ENCODE data around the gene DHX29.
A peak's percentile ranks its signal among the peaks of the same experiment; 100 is the strongest.
"Not testable (repeated sequence)": the region's sequence is repeated elsewhere in the genome, so short reads cannot be mapped to it uniquely, and the experiment has no call there.

DHX29 gene

DNA sequence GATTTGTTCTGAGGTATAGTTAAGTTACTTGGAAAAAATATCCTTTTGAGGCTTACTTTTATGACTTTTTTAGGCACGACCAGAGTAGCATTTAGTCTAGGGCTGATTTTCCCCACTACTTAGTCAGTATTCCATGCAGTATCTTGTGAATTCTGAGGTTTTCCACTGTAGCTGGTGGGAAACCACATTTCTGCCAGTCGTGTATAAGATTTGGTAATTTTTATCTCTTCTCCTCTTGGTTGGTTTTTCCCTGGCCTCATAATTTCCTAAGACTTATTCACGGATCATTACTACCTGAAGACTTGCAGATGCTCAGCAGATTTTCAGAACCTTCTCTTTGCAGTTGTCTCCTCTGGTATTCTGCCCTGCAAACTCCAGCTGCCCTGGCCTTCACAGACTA lies 23.8 kb upstream of the DHX29 start:
- Mint-ChIP-seq H3K4me1 (peaks cover 2% of the 10 kb centered on the region), H3K27ac (no peak overlapping the region), H3K36me3 (peaks cover 34% of the 10 kb centered on the region), H3K9me3 (no peaks in the 10 kb centered on the region), H3K4me3 (no peak overlapping the region), H3K27me3 (no peaks in the 10 kb centered on the region)
- ATAC-seq (ENCODE audit: low read depth) (no peak), DNase-seq (ENCODE audit: low spot score in 2 of 2) (no peak)

DNA sequence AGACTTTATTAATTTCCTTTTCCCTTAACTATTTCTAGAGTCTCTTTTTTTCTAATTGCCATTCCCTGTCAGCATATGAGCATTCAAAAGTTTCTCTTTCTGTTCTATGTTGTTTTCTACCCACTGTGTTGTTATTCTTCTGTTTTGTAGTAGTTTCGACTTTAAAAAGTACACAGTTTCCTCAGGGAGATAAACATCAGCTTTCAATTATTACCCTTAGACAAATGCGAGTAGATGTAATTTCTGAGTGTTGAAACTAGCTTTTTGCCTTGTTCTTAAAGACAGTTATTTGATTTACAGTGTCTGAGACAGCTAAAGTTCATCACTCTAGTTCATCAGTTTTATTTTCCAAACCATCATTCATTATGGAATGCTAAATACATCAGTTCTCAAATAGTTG lies 19.8 kb upstream of the DHX29 start:
- H3K36me3 Mint-ChIP-seq: peaks cover 23% of the 10 kb centered on the region
- DNase-seq (ENCODE audit: low spot score in 2 of 2): no peak
- H3K4me1 Mint-ChIP-seq: peaks cover 5% of the 10 kb centered on the region
- H3K27ac Mint-ChIP-seq: no peak overlapping the region
- H3K9me3 Mint-ChIP-seq: no peaks in the 10 kb centered on the region
- no peak overlapping the region for H3K4me3 Mint-ChIP-seq
- ATAC-seq (ENCODE audit: low read depth): no peak
- H3K27me3 Mint-ChIP-seq: no peaks in the 10 kb centered on the region

DNA sequence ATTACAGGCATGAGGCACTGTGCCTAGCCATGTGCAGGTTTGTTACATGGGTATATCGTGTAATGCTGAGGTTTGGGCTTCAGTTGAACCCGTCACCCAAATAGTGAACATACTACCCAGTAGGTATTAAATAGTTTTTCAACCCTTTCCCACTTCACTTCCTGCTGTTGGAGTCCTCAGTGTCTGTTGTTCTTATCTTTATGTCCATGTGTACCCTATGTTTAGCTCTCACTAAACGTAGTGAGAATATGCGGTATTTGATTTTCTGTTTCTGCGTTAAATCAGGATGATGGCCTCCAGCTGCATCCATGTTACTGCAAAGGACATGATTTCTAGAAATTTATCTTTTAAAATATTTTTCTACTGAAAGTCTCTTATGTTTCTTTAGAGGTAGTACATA lies 18.1 kb upstream of the DHX29 start:
- H3K27me3 Mint-ChIP-seq: no peaks in the 10 kb centered on the region
- DNase-seq (ENCODE audit: low spot score in 2 of 2): no peak
- no peaks in the 10 kb centered on the region for H3K9me3 Mint-ChIP-seq
- no peak overlapping the region for H3K27ac Mint-ChIP-seq
- peaks cover 5% of the 10 kb centered on the region for H3K4me1 Mint-ChIP-seq
- H3K4me3 Mint-ChIP-seq: no peak overlapping the region
- H3K36me3 Mint-ChIP-seq: peaks cover 18% of the 10 kb centered on the region
- ATAC-seq (ENCODE audit: low read depth): no peak

DNA sequence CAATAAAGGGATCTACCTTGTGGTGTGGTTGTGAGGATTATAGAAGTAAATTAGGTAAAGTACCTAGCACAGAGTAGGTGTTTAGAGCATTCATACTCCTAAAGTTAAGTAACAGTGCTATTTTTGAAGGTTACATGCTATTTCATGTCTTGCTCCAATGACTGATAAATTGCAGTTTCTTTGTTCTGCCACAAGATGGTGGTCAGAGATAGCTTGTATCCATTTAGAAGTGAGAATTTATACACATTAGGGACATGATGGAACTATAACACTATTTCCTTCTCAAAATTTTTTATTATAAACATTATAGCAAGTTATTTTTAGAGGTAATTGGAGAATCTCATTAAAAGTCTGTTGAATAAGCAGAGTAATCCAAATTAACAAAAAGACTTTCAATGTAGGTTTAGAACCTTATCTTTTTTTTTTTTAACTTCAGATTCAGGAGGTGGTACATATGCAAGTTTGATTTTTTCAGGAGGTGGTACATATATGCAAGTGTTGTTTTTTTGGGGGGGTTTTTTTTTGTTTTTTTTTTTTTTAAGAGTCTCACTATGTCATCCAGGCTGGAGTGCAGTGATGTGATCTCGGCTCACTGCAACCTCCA lies 17.4 kb upstream of the DHX29 start:
- ATAC-seq (ENCODE audit: low read depth): peak; percentile 60
- peaks cover 3% of the 10 kb centered on the region for H3K4me1 Mint-ChIP-seq

DNA sequence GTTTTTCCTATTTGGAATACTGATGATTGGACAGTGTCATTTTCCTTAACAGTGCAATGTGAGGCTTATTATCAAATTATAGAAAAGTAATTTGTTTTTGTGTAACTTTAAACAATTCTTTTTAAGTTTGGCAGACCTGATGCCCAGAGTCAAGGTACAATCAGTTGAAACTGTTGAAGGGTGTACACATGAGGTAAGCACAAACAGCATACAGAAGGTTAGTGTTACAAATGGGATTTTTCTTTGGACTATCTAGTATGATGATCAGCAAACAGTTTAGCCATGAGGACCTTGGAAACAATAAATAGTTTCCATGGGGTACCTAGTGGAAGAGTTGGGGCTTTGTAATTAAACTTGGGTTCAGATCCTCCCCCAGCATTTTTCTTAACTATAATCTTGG lies 16.5 kb upstream of the DHX29 start:
- Mint-ChIP-seq H3K4me3 (no peak overlapping the region), H3K36me3 (peaks cover 14% of the 10 kb centered on the region), H3K27me3 (no peaks in the 10 kb centered on the region), H3K9me3 (no peaks in the 10 kb centered on the region), H3K27ac (no peak overlapping the region), H3K4me1 (peaks cover 3% of the 10 kb centered on the region)
- ATAC-seq (ENCODE audit: low read depth) (no peak), DNase-seq (ENCODE audit: low spot score in 2 of 2) (no peak)

More for the DNA sequence above, 17.4 kb upstream of the DHX29 start:
- Mint-ChIP-seq H3K27ac (no peak overlapping the region), H3K27me3 (no peaks in the 10 kb centered on the region), H3K36me3 (peaks cover 14% of the 10 kb centered on the region), H3K4me3 (no peak overlapping the region), H3K9me3 (no peaks in the 10 kb centered on the region)
- DNase-seq (ENCODE audit: low spot score in 2 of 2): peak in 1 of 2 donors; percentile 12

DNA sequence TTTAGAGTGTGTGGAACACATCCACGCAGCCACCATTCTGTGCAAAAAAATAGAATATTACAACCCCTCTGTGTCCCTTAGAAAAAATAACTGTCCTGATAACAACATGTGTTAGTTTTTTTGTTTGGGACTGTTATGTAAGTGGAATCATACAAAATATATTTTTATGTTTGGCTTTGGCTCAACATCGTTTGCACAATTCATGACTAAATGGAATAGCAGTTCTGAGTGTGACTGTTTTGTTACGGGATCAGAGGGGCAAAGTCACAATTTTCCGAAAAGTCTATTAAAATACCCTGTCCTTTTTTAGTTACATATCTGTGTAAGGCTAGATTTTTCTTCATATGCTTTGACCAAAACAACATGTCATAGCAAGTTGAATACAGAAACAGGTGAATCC lies 13.1 kb upstream of the DHX29 start:
- peaks cover 19% of the 10 kb centered on the region for H3K36me3 Mint-ChIP-seq
- ATAC-seq (ENCODE audit: low read depth) (no peak), DNase-seq (ENCODE audit: low spot score in 2 of 2) (no peak)
- no peak overlapping the region for H3K4me3 Mint-ChIP-seq
- H3K27me3 Mint-ChIP-seq: no peaks in the 10 kb centered on the region
- no peak overlapping the region for H3K27ac Mint-ChIP-seq
- H3K9me3 Mint-ChIP-seq: no peaks in the 10 kb centered on the region
- peaks cover 14% of the 10 kb centered on the region for H3K4me1 Mint-ChIP-seq

DNA sequence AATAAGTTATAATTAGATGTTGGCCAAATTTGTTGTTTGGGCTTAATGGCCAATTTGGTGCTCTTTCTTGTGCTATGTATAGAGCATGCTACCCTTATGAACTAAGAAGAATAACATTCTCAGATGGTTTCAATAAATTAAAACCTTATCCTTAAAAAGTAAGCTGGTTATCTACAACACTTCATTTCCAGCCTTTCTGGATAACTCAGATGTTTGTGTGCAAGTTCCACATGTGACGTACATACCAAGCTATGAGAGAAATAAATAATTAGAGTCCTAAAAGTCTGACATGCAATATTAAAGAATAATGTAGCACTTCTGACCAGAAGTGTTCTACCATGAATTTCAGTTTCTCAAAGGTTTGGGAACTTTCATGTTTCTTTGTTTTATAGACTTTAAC lies 12.0 kb upstream of the DHX29 start:
- ATAC-seq (ENCODE audit: low read depth): no peak
- no peak for DNase-seq (ENCODE audit: low spot score in 2 of 2)
- peaks cover 16% of the 10 kb centered on the region for H3K4me1 Mint-ChIP-seq
- no peak overlapping the region for H3K4me3 Mint-ChIP-seq
- peaks cover 15% of the 10 kb centered on the region for H3K36me3 Mint-ChIP-seq
- no peaks in the 10 kb centered on the region for H3K9me3 Mint-ChIP-seq
- H3K27me3 Mint-ChIP-seq: no peaks in the 10 kb centered on the region
- no peak overlapping the region for H3K27ac Mint-ChIP-seq

DNA sequence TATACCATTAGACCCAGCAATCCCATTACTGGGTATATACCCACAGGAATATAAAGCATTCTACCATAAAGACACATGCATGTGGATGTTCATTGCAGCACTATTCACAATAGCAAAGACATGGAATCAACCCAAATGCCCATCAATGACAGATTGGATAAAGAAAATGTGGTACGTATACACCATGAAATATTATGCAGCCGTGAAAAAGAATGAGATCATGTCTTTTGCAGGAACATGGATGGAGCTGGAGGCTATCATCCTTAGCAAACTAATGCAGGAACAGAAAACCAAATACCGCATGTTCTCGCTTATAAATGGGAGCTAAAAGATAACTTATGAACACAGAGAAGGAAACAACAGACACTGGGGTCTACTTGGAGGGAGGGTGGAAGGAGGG lies 10.7 kb upstream of the DHX29 start:
- Mint-ChIP-seq H3K4me1 (peaks cover 24% of the 10 kb centered on the region), H3K36me3 (peaks cover 18% of the 10 kb centered on the region)
- not testable (repeated sequence) for H3K4me3 Mint-ChIP-seq; ATAC-seq (ENCODE audit: low read depth); H3K9me3 Mint-ChIP-seq; DNase-seq (ENCODE audit: low spot score in 2 of 2); H3K27me3 Mint-ChIP-seq; H3K27ac Mint-ChIP-seq

DNA sequence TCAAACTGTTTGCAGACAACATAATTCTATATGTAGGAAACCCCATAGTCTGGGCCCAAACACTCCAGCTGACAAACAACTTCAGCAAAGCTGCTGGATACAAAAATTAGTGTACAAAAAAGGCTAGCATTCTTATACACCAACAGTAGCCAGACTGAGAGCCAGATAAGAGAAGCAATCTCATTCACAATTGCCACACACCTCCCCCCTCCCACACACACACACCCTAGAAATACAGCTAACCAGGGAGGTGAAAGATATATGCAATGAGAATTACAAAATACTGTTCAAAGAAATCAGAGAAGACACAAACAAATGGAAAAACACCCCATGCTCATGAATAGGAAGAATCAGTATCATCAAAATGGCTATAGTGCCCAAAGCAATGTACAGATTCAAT lies 9.3 kb upstream of the DHX29 start:
- Mint-ChIP-seq H3K36me3 (peaks cover 17% of the 10 kb centered on the region), H3K27me3 (no peaks in the 10 kb centered on the region), H3K27ac (peak overlapping the region; percentile 2), H3K9me3 (no peaks in the 10 kb centered on the region), H3K4me1 (peaks cover 29% of the 10 kb centered on the region), H3K4me3 (no peak overlapping the region)
- DNase-seq (ENCODE audit: low spot score in 2 of 2) (no peak), ATAC-seq (ENCODE audit: low read depth) (no peak)

DNA sequence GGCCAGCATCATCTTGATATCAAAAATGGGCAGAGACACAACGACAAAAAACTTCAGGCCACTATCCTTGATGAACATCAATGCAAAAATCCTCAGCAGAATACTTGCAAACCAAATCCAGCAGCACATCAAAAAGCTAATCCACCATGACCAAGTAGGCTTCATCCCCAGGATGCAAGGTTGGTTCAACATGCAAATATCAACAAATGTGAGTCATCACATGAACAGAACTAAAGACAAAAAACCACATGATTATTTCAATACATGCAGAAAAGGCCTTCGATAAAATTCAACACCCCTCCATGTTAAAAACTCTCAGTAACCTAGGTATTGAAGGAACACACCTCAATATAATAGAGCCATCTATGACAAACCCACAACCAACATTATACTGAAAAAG lies 8.8 kb upstream of the DHX29 start:
- H3K27ac Mint-ChIP-seq: peak overlapping the region; percentile 2
- no peaks in the 10 kb centered on the region for H3K9me3 Mint-ChIP-seq
- peaks cover 19% of the 10 kb centered on the region for H3K36me3 Mint-ChIP-seq
- H3K4me3 Mint-ChIP-seq: no peak overlapping the region
- H3K27me3 Mint-ChIP-seq: no peaks in the 10 kb centered on the region
- no peak for ATAC-seq (ENCODE audit: low read depth)
- no peak for DNase-seq (ENCODE audit: low spot score in 2 of 2)
- H3K4me1 Mint-ChIP-seq: peaks cover 32% of the 10 kb centered on the region

DNA sequence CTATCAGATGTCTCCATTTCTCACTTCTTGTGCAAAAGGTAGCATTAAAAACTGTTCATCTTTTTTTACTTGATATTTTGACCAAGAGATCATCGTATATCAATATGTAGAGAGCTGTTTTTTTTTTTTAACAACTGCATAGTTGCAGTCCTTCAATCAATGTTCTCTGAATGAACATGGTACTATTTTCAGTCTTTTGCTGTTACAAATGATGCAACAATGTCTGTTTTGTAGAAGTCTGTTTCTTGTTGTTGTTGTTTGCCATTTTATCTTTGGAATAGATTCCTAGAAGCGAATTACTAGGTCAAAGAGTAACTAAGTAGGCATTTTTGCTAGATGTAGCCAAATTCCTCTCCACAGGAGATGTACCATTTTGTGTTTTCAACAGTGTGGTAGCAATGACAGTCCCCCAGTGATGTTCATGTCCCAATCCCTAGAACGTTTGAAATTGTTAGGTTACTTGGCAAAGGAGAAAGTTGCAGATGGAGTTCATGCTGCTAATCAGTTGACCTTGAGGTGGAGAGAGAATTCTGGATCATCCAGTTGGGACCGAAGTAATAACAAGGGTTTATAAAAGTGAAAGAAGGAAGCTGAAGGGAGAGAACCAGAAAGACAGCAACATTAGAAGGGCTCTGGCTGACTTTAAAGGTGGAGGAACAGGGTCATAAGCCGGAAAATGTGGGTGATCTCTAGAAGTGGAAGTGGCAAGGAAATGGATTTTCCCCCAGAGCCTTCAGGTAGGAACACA lies 6.5 kb upstream of the DHX29 start:
- Mint-ChIP-seq H3K9me3 (no peaks in the 10 kb centered on the region), H3K27ac (no peak overlapping the region), H3K36me3 (peaks cover 20% of the 10 kb centered on the region), H3K4me3 (no peak overlapping the region), H3K4me1 (peaks cover 34% of the 10 kb centered on the region), H3K27me3 (no peaks in the 10 kb centered on the region)
- ATAC-seq (ENCODE audit: low read depth): no peak
- DNase-seq (ENCODE audit: low spot score in 2 of 2): no peak

DNA sequence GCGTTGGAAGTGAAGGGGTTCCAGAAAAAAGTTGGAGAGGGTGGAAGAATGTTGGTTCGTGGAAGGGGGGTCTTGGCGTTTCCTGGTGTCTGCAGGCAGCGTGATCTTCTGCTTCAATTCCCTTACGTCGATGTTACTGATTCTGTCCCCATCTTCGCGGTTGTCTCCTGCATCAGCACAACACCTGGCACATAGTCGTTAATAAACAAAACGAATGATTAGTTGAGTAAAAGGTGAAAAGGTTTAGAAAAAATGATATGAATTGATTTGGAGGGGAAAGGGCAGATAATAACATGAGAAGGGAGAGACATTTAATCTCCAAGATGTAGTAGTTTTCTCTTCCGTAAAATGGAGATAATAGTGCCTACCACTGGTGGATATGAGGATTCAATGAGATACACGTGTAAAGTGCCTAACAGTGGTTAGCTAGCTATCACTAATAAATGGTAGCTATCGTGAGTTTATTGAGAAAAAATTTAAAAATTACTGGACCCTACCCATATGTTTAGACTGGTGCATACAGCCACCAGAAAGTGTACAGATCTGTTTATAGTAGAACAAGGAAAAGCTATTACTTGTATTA lies 851 bp upstream of the DHX29 start:
- H3K27me3 Mint-ChIP-seq: no peaks in the 10 kb centered on the region
- H3K9me3 Mint-ChIP-seq: no peaks in the 10 kb centered on the region
- peaks cover 16% of the 10 kb centered on the region for H3K4me1 Mint-ChIP-seq
- H3K36me3 Mint-ChIP-seq: peaks cover 7% of the 10 kb centered on the region
- H3K27ac Mint-ChIP-seq: no peak overlapping the region
- H3K4me3 Mint-ChIP-seq: no peak overlapping the region
- peak; percentile 27 for ATAC-seq (ENCODE audit: low read depth)
- peak in 1 of 2 donors; percentile 39 for DNase-seq (ENCODE audit: low spot score in 2 of 2)

DNA sequence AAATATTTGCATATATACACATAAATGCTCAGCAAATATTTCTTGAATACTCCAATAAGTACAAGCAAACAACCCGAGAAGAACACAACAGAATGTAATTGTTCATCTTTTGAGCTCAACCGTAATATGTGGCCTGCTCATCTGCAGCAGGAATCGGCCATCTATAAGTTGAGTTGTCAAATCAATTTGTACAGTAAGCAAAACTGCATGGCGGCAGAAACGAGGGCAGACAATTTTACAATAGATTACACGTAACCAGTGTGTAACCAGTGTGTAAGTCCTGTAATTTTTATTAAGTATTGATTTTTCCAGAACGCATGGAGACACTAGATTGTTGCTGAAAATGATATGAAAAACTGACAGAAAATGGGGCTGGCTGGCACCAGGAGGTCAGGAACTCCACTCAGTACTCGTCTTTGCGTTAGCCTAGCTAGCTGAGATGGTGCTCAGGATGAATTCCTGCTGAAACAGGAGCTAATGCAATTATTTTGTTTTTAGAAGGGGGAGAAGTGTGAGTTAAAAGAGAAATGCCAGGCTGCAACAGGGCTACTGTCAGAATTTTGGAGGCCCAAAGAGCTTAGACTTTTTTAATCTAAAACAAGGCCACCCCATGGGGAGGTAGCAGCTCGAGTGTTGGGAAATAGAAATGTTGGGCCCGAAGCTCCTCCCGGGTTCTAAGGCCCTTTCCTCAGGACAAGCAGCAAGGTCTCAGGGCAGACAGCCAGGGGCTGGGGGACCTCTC lies 682 bp downstream of the DHX29 start:
- no peak overlapping the region for H3K4me3 Mint-ChIP-seq
- peaks cover 5% of the 10 kb centered on the region for H3K36me3 Mint-ChIP-seq
- DNase-seq (ENCODE audit: low spot score in 2 of 2) (no peak), ATAC-seq (ENCODE audit: low read depth) (no peak)
- H3K27me3 Mint-ChIP-seq: no peaks in the 10 kb centered on the region
- no peak overlapping the region for H3K27ac Mint-ChIP-seq
- H3K4me1 Mint-ChIP-seq: peaks cover 11% of the 10 kb centered on the region
- H3K9me3 Mint-ChIP-seq: no peaks in the 10 kb centered on the region

DNA sequence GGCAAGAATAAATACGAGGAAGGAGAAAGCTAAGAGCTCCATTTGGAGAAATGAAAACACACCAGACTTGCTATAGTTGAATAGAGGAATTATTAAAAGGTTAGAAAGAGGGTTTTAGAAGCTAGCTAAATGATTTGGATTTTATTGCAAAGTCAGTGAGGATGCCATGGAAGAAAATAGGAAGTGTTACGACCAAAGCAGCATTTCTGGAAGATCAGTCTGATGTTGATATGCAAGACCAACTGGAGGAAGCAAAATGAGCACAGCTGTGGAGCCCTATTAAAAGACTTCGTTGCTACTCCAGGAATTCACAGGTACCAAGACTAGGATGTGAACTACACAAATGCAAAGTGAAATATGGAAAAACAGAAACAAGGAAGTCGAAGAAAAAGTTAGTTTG lies 2.1 kb downstream of the DHX29 start:
- no peaks in the 10 kb centered on the region for H3K9me3 Mint-ChIP-seq
- no peak overlapping the region for H3K27ac Mint-ChIP-seq
- H3K27me3 Mint-ChIP-seq: no peaks in the 10 kb centered on the region
- DNase-seq (ENCODE audit: low spot score in 2 of 2) (no peak), ATAC-seq (ENCODE audit: low read depth) (no peak)
- peaks cover 6% of the 10 kb centered on the region for H3K4me1 Mint-ChIP-seq
- H3K4me3 Mint-ChIP-seq: no peak overlapping the region
- peaks cover 2% of the 10 kb centered on the region for H3K36me3 Mint-ChIP-seq
